Measurements from ENCODE around the gene RASA2. TPM values are rescaled to one million over a fixed set of nuclear protein-coding genes. Genes with fewer than 3 reads are reported as not detected.

The RASA2 gene
- total RNA-seq, 3 donors from 2014 or later = 15.2 to 43.2 (median 22.0) TPM

DNA sequence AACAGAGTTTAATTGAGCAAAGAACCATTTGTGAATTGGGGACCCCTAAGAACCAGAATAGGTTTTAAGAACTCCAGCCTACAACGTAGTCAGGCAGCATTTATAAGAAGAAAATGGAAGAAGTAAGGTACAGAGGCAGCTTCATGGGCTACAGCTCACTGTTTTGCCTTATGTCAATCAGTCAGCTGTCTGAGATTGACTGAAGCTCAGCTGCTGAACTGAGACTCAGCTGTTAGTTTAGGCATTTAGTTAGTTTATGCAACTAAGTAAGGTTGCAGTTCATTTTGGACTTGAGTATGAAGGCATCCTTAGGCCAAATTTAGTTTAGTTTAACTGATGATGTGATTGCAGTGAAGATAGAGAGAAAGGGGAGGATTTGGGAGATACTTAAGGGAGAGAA lies 34.1 kb upstream of the RASA2 start:
- peaks cover 0 to 7% of the 10 kb centered on the region in 2 donors for H3K4me1 ChIP-seq

DNA sequence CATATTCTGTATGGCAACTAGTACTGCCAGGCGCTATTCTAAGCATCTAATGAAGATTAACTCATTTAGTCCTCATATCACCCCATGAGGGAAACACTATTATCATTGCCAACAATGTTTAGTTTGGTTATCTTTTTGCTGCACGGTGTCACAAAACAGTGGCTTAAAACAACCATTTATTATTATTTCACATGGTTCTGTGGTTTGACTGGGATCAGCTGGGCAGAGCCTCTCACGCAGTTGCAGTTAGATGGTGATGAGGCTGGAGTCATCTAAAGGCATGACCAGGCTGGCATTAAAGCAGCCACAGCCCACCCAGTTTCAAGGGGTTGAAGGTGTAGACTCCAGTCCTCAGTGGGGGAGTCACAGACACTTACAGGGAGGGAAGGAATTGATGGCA lies 32.8 kb upstream of the RASA2 start:
- peaks cover 0 to 7% of the 10 kb centered on the region in 2 donors for H3K4me1 ChIP-seq
- no peaks in the 10 kb centered on the region for H3K36me3 ChIP-seq
- no peak overlapping the region for H3K4me3 ChIP-seq
- H3K9me3 ChIP-seq = no peaks in the 10 kb centered on the region
- intact Hi-C loops (cut with DNase I; ENCODE audit: low total_unique reads) = loop anchor here (10.0 kb wide), 1 partner anchor 139 kb away; no protein-coding TSS in a partner anchor
- H3K27ac ChIP-seq = peak overlapping the region in 1 of 2 donors; percentile 12
- H3K27me3 ChIP-seq = no peaks in the 10 kb centered on the region
- TF ChIP-seq, protein P1, sequence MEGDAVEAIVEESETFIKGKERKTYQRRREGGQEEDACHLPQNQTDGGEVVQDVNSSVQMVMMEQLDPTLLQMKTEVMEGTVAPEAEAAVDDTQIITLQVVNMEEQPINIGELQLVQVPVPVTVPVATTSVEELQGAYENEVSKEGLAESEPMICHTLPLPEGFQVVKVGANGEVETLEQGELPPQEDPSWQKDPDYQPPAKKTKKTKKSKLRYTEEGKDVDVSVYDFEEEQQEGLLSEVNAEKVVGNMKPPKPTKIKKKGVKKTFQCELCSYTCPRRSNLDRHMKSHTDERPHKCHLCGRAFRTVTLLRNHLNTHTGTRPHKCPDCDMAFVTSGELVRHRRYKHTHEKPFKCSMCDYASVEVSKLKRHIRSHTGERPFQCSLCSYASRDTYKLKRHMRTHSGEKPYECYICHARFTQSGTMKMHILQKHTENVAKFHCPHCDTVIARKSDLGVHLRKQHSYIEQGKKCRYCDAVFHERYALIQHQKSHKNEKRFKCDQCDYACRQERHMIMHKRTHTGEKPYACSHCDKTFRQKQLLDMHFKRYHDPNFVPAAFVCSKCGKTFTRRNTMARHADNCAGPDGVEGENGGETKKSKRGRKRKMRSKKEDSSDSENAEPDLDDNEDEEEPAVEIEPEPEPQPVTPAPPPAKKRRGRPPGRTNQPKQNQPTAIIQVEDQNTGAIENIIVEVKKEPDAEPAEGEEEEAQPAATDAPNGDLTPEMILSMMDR (IDR thresholded peaks at IDR 0.05) = no peak
- TF ChIP-seq POLR2A (IDR thresholded peaks at IDR 0.05) (no peak), POLR2AphosphoS5 (IDR thresholded peaks at IDR 0.05) (no peak)
- no peak for DNase-seq (ENCODE audit: low spot score in 2 of 2)

More for the DNA sequence above, 34.1 kb upstream of the RASA2 start:
- H3K27ac ChIP-seq = peak overlapping the region in 1 of 2 donors; percentile 59
- intact Hi-C loops (cut with DNase I; ENCODE audit: low total_unique reads) = loop anchor here (10.0 kb wide), 1 partner anchor 138 kb away; no protein-coding TSS in a partner anchor
- H3K4me3 ChIP-seq = no peak overlapping the region
- DNase-seq (ENCODE audit: low spot score in 2 of 2) = no peak
- no peaks in the 10 kb centered on the region for H3K27me3 ChIP-seq
- TF ChIP-seq, protein P1 (IDR thresholded peaks at IDR 0.05) = no peak
- no peak for TF ChIP-seq POLR2AphosphoS5 (IDR thresholded peaks at IDR 0.05)
- no peak for TF ChIP-seq POLR2A (IDR thresholded peaks at IDR 0.05)
- H3K36me3 ChIP-seq = no peaks in the 10 kb centered on the region
- H3K9me3 ChIP-seq = no peaks in the 10 kb centered on the region

DNA sequence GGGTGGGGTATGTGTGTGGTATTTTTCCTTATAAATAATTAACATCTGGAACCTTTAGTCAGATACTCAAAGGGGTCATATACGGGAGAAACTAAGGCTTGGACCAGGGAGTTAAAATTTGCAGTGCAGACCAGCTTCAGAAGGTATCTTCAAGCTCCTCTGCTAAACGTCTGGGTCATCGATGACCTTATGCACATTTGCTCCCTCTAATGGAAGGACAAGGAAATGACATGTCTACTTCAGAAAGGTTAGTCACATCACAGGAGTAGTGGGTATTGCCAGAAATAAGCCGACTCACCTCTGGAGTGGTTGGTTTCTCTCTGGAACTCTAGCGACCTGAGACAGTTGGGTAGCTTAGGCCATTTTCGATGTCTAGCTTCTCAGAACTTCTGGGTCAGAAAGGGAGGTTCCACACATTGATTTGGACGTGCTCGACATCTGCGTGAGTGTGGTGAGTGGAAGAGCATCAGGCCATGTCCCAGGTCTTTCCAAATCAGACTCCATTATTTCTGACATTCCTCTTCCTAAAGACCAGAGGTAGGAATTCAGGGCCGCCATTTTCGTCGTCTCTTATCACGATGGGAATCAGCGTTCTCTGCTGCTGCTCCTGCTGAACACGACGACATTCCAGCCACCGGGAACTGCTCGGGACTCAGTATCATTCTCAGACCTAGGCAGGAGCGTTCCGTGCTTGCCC lies 31.8 kb upstream of the RASA2 start:
- TF ChIP-seq, protein P1 (IDR thresholded peaks at IDR 0.05) = peak; percentile 76 to 81 (median 81)
- TF ChIP-seq POLR2AphosphoS5 (IDR thresholded peaks at IDR 0.05) (no peak), POLR2A (IDR thresholded peaks at IDR 0.05) (no peak)
- intact Hi-C loops (cut with DNase I; ENCODE audit: low total_unique reads) = loop anchor here (10.0 kb wide), 1 partner anchor 140 kb away; no protein-coding TSS in a partner anchor
- Histone ChIP-seq H3K27me3 (no peaks in the 10 kb centered on the region), H3K27ac (peak overlapping the region; percentile 41 to 84), H3K36me3 (no peaks in the 10 kb centered on the region), H3K9me3 (no peaks in the 10 kb centered on the region), H3K4me1 (peaks cover 0 to 7% of the 10 kb centered on the region in 2 donors), H3K4me3 (peak overlapping the region in 2 of 3 donors; percentile 12 to 21)
- DNase-seq (ENCODE audit: low spot score in 2 of 2) = no peak

DNA sequence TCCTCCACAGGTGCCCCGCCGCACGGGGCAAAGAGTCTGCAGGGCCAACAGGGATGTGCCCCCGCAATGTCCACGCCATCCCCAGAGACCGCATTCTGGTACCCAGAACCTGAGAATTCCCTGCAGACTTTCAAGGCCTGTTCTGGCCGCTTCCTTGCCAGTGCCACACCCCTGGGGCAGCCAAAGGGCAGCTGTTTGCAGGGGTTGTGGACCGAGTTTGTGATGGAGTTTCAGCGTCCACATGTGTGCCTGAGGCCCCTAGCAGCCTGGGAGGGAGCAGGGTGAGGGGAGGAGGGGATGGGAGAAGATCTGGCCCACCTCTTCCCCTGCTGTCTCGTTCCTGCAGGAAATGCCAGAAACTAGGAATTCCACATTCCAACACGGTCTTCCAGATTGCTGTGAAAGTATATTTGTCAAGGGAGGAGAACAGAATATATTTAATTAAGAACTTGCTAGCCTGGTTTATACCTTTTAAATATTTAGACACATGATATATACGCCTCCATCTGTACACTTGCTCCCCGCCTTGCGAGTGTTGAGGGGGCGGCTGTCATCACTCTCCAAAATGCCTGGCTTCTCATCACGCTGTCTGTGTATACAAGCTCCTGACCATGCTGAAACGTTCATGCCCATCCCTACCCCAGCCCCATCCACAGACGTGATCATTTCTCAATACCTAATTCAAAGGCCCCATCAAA lies 31.1 kb upstream of the RASA2 start:
- no peak for DNase-seq (ENCODE audit: low spot score in 2 of 2)
- TF ChIP-seq POLR2A (IDR thresholded peaks at IDR 0.05) (no peak), POLR2AphosphoS5 (IDR thresholded peaks at IDR 0.05) (no peak)
- TF ChIP-seq, protein P1 (IDR thresholded peaks at IDR 0.05) = no peak
- H3K4me1 ChIP-seq = peaks cover 0 to 7% of the 10 kb centered on the region in 2 donors
- no peaks in the 10 kb centered on the region for H3K36me3 ChIP-seq
- H3K27ac ChIP-seq = peak overlapping the region; percentile 41 to 84
- no peaks in the 10 kb centered on the region for H3K9me3 ChIP-seq
- peak overlapping the region in 2 of 3 donors; percentile 12 to 21 for H3K4me3 ChIP-seq
- intact Hi-C loops (cut with DNase I; ENCODE audit: low total_unique reads) = loop anchor here (10.0 kb wide), 1 partner anchor 141 kb away; no protein-coding TSS in a partner anchor
- no peaks in the 10 kb centered on the region for H3K27me3 ChIP-seq

DNA sequence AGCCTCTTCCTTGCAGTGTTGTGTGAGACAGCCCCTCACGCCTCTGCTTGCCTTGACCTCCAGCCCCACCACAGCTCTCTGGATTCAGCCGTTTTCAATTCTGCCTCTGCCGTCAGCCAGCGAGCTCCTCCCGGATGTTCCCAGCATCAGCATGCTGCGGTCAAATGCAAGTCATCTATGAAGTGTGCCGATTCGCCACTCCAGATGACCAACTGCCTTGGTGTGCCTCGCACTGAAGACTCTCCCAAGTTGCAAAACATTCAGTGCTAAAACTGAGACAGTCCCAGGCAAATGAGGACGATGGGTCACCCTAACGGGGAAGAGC lies 30.6 kb upstream of the RASA2 start:
- H3K9me3 ChIP-seq = no peaks in the 10 kb centered on the region
- H3K27ac ChIP-seq = peak overlapping the region; percentile 41 to 84
- H3K36me3 ChIP-seq = no peaks in the 10 kb centered on the region
- H3K4me3 ChIP-seq = peak overlapping the region in 1 of 3 donors; percentile 21
- intact Hi-C loops (cut with DNase I; ENCODE audit: low total_unique reads) = loop anchor here (10.0 kb wide), 1 partner anchor 141 kb away; no protein-coding TSS in a partner anchor
- no peaks in the 10 kb centered on the region for H3K27me3 ChIP-seq
- TF ChIP-seq POLR2A (IDR thresholded peaks at IDR 0.05) (no peak), POLR2AphosphoS5 (IDR thresholded peaks at IDR 0.05) (peak in 2 of 3 donors; percentile 43 to 77)
- TF ChIP-seq, protein P1 (IDR thresholded peaks at IDR 0.05) = no peak
- DNase-seq (ENCODE audit: low spot score in 2 of 2) = no peak
- H3K4me1 ChIP-seq = peaks cover 0 to 7% of the 10 kb centered on the region in 2 donors

Measured in breast epithelium (tissue), 4 donors.